ENCODE measurements around the gene RIMS1.

GRCh38 chr6:72238900-72239299 lies 352.6 kb downstream of the RIMS1 start:
- TF ChIP-seq CTCF (IDR thresholded peaks at IDR 0.05): no peak
- no peak for TF ChIP-seq EZH2 (IDR thresholded peaks at IDR 0.05; ENCODE audit: borderline replicate concordance, insufficient read depth, low read depth, low read length, poor library complexity, severe bottlenecking)

Data from B cell (primary cell).